HuH-7.5 (cell line): ENCODE results near the gene PRKG1.
"Not testable (repeated sequence)": the region's sequence is repeated elsewhere in the genome, so short reads cannot be mapped to it uniquely, and the experiment has no call there.

Experiments used
- DNase-seq: peaks from one replicate; pipeline ENCODE4 v3.0.0; 2011; ENCODE audit warnings: low spot score

PRKG1 gene

DNA sequence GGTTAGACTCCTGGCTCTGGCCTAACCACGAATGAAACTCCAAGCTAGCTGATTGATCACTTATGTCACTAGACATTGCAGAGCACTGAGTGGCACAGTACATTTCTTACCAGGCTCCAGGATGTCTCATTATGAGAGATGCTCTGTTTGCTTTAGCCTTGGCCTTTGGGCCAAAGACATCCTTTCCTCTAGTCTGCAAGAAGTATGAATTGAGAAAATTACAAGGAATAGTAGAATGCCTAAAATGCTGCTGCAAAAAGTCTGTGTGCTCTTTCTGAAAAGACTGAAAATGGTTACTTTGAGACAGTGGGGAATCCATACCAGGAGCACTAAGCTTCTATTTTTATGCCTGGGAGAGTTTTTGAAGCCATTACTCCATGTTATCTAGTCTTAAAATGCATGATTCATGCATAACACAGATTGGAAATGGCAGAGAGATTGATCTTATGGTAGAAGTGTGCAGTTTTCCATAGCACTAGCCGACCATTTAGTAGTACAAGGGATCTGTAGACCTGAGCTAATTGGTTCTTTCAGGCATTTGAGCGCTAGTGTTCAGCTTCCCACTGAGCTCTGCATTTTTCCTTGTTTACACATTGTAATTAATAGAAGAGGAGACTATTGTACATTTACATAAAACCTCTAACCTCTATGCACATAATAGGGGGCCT lies 303.8 kb downstream of the PRKG1 start:
- no peak for DNase-seq

DNA sequence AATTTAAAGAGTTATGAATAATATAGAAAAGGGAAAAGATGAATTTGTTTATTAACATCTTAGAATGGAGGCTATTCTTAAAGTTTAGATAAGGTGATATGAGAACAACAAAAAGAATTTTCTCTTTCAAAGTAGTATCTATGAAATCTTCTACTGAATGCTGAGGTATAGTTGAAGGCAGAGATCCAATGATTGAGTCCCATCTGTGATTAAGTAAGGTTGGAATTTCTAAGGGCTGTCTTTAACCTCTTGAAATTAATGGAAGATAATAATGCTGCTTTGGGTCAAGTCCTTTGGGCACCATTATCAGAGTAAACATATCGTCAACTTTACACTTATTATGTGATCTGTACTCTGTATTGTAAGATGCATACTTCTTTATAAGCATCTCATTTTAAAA lies 307.9 kb downstream of the PRKG1 start:
- no peak for DNase-seq

DNA sequence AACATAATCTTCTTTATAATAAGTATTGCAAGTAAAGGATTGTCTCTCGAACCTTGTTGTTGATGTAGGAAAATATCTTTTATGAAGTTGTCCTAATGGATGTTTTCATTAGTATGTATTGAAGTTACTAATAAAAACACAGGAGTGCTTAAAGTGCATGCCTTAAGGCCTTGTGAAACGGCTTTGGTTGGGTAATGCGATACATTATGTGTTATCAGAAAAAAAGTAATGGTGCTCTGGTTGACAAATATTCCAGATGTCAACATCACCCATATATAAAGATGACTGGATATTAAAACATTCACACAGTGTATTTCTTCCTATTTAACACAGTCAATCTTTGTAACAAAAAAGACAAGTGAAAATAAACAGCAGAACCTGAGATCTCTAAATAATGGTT lies 310.7 kb downstream of the PRKG1 start:
- DNase-seq = no peak

DNA sequence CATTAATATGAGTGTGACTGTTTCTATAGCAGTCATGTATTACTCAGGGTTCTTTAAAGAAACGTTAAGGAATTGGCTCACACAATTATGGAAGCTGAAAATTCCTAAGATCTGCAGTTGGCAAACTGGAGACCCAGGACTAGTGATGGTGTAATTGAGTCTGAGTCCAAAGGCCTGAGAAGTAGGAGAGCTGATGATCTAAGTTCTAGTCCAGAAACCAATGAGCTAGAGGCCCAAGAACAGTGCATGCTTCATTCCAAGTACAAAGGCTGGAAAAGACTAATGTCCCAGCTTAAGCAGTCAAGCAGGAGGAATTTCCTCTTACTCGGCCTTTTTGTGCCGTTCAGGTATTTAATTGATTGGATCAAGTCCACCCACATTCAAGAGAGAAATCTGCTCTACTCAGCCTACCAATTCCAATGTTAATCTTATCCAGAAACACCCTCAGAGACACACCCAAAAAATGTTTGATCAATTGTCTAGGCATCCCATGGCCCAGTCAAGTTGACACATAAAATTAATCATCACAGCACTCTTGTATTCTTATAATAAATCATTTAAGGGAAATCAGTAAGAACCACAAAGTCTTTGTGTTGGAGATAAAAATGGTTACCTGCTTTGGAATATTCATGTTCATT lies 312.1 kb downstream of the PRKG1 start:
- no peak for DNase-seq

DNA sequence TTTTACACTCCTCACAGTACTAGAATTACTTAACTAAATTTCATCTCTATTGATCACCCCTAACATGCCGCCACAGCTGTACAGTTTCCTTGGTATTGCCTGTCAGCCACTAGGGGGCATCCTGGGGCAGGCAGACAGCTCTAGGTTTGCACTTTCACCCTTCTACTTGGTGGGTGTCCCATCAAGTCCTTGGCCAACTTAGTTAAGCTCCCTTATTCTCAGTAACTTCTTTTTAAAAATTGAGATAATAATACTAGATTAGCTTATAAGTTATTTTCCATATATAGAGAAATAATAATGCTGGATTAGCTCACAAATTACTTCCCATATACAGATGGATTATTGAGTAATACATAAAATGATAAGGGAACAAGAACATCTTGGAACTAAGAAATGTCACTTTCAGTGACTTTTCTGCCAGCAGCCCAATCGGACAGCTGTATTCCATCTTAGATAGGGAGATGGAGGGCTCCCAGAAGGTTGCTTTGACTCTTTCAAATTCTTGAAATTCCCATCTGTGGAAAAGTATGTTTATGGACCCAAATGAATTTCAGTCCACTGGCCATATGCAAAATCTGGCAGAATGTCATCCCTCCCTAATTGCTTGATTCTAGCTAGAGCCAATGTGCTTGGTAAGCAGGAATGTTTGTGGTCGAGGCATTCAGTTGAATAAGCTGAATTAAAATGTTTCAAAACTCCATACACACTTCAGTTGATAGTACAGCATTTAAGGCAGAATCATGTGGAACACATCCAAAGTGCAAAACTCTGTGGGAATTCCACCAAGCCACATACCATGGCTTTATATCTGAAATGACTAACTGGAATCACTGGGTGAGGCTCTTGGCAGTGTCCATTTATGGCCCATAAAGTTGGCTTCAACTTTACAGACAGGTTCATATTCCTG lies 315.4 kb downstream of the PRKG1 start:
- DNase-seq = peak; percentile 23

DNA sequence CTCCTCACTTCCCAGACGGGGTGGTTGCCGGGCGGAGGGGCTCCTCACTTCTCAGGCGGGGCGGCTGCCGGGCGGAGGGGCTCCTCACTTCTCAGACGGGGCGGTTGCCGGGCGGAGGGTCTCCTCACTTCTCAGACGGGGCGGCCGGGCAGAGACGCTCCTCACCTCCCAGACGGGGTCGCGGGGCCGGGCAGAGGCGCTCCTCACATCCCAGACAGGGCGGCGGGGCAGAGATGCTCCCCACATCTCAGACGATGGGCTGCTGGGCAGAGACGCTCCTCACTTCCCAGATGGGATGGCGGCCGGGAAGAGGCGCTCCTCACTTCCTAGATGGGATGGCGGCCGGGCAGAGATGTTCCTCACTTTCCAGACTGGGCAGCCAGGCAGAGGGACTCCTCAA lies 318.7 kb downstream of the PRKG1 start:
- not testable (repeated sequence) for DNase-seq

DNA sequence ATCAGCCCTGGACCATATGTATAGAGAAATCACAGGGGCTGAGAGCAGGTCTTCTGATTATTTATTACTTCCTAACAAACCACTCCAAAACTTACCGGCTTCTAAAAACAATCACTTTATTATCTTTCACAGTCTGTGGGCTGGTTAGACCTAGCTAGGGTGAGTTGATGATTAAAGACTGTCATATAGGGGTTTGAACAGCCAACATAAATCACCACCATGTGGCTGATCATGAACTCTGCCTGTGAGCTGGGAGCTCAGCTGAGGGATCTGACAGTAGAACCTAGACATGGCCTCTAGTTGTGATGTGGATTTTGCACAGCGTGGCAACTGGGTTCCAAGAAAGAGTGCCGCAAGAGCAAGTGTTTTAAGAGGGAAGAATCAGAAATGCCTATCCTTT lies 319.8 kb downstream of the PRKG1 start:
- no peak for DNase-seq

DNA sequence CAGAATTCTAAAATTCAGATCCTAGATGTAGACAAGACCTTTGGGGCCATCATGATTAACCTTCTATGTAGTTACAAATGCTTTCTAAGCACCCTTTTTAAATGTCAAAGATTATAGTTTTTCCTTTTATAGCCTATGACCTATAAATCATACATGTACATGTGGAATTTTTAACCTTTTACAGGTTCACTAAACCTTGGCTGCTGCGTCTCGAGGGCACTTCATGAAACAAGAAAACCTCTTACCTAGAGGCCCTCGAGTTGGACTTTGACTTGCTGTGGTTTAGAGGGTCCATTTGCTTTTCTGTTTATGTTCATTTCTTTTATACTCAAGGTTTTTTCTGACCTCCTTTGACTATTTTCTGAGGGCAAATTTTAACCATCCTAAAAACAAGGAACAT lies 323.0 kb downstream of the PRKG1 start:
- DNase-seq = no peak

DNA sequence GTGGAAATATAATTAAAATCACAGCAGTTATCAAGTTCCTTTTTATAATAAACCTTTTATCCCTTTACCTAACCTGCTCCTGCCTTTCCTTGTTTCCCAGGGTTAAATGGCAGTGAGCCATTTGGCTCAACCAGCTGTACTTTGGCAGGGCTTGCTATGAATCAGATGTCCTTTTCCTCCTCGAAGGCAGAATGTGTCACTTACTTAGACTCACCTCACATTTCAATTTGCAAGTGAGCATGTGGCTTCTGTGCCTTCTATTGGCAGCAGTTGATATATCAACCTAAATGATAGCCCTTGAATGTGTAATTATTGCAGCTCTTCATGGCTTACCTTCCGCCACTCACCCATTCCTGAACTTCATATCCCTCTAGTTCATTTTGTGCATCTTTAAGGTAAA lies 323.4 kb downstream of the PRKG1 start:
- no peak for DNase-seq

DNA sequence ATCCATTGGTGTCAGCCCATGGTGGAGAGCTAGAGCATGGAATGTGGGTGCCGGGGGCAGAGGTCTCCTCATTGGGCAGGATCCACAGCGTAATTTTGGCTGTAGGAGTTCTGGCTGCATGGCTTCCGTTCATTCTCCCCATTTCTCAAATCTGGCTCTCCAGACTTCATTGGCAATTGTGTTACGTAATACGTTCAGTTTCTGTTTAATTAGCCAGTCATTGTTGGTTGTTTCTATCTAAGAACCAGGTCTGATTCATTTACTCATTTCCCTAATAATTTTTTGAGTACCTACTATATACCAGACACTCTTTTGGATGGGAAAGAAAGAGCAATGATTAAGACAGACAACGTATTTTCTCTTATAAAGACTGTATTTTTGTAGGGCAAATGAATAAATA lies 325.6 kb downstream of the PRKG1 start:
- DNase-seq = no peak

DNA sequence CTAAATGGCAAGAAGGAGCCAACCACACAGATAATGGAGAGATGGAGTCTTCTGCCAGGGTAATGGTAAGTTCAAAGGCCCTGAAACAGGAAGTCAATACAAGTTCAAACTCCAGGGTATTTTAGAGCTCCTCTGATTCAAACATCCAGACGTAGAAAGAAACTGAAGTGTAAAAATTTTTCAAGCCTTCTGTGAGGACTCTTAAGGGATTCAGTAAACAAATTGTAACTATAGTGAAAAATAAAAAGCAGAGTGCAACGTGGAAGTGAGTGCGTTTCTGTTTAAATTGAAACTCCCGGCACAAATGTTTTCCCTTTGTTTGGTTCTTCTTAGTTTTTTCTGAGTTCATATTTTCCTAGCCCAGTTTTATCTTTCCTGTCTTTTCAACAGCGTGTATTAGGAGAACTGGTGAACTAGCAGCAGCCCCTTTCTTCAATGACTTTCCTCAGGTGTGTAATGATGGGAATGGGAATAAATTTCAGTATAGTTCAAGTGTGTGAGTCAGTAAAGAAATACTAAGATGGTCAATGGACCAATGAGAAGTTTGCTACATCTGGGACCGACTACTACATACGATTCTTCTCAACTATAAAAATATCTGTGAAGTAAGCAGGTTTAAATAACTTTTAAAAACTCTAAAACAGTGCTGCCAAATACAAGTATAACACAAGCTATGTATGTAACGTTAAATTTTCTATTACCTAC lies 326.3 kb downstream of the PRKG1 start:
- DNase-seq = no peak

DNA sequence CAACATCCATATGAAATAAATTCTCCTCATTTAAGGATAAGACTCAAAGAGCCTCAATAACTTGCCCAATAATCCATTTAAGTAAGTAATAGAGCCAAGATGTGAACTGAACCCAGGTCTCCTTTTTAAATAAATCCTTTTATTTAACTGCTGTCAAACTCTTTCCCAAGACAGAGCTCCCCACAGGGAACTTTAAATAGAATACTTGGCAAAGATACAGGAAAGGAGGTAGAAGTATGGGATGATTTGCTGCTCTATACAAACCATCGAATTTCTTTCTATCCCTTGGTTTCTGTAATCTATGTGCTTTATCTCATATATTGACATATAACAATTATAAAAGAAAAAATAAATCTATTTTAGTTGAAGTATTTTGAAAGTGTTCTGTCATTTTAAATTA lies 329.2 kb downstream of the PRKG1 start:
- no peak for DNase-seq

DNA sequence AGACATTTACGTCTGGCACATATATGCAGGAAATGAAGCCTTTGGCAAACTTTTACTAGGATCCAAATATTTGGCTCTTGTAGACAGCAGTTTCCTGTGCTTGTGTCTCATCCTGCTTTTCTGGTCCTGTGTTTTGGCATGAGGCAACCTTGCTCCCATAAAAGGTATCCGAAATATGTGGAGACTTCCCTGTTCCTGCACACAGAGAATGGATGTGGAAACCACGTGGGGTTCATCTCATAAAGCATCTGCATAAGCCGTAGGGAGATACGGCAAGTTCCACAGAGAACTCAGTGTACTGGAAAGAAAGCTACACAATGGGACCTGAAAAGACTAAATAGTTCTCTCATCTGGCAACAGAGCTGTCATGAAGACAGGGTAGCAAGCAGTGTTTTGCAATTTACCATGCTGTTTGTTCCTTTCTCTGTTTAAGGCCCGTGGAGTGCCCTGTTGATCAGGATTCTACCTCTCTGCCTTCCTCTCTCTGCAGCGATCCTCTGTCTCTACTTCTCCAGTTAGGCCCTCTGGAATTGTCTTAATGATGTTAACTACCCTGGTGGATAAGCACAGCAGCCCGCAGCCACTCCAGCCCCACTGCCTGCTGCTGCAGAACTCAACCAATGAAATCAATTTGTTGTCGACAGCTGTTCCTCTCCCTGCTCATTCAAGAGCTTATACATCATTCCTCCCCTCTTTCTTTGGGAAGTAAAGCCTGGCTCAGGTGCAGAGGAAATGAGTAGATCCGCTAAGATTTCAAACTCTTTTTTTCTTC lies 331.5 kb downstream of the PRKG1 start:
- no peak for DNase-seq

DNA sequence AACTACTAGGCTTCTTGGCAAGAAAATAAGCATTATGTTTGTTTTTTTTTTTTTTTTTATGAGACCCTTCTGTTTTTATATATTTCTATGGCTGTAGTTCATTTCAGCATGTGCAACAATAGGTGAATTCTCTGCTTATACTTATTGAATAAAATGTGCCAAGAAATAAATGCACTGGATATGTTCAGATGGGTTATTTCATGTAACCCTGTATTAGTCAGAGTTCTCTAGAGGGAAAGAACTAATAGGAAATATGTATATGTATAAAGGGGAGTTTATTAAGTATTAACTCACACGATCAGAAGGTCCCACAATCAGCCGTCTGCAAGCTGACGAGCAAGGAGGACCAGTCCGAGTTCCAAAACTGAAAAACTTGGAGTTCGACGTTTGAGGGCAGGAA lies 332.3 kb downstream of the PRKG1 start:
- no peak for DNase-seq

DNA sequence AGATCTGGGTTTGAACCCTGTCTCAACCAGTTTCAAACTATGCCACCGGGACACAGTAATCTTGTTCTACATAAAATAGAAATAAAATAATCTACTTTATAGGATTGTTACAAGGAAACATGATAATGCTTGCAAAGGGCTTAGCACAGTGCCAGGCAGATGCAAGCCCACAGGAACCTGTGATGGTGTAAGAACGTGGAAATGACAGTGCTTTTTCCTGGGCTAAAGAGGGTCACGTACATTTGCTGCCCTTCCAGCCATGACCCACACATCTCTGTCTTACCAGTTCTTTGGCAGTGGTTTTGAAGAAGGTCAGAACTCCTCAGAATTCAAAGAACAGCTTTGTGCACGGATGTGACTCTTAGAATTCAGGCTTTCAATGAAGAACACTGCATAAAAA lies 342.2 kb downstream of the PRKG1 start:
- DNase-seq = no peak

DNA sequence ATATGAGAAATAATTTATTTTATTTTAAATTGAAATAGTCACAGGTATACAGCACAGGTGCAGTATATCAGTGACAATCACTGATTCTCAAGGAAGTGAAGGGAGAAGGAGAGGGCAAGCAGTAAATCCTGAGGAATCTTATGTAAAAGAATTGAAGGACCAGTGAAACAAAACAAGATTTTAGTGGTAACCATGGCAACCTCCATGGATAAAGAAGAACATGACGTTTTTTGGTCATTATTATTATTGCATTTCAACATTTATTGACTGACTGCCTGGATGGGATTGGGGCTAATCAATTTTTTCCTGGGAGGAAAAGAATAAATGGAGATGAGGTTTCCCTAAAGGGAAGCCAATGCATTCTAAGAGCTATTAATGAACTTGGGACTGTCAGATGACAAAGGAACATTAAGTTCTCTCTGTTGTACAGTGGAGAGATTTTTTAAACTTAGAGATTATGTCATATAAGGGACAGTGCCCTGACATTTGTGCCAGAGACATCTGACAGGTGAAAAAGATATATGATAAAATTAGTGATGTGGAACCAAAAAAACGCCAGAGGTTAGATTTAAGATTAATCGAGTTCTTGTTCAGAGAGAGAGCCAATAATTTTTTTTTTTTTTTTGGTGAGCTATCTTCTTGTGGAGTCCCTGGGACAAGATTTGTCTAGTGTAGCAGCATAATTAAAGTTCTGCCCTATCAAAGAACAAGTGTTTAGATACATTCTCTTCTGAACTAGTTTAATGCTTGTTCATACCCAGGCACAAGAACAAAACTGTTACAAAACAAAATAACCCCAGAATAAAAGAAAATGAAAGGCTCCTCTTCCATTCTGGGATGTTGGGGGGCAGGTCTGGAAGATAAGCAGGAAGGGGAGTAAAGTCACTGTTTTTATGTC lies 345.2 kb downstream of the PRKG1 start:
- DNase-seq = no peak

DNA sequence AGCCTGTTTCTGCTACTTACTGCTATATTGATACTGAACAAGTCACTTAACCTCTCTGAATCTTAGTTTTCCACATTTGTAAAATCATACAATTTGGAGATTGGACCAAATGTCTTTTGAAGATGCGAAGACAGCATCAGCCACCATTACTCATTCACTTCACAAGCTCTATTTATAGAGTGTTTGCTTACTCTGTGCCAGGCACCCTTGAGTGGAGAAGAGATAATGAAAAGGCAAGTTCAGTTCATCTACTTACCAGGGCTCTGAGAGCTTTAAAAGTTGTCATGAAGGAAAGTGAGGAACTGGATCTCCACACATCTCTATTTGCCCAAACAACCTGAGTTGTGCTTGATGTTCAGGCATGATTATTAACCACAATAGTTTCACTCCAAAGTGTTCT lies 347.6 kb downstream of the PRKG1 start:
- no peak for DNase-seq

DNA sequence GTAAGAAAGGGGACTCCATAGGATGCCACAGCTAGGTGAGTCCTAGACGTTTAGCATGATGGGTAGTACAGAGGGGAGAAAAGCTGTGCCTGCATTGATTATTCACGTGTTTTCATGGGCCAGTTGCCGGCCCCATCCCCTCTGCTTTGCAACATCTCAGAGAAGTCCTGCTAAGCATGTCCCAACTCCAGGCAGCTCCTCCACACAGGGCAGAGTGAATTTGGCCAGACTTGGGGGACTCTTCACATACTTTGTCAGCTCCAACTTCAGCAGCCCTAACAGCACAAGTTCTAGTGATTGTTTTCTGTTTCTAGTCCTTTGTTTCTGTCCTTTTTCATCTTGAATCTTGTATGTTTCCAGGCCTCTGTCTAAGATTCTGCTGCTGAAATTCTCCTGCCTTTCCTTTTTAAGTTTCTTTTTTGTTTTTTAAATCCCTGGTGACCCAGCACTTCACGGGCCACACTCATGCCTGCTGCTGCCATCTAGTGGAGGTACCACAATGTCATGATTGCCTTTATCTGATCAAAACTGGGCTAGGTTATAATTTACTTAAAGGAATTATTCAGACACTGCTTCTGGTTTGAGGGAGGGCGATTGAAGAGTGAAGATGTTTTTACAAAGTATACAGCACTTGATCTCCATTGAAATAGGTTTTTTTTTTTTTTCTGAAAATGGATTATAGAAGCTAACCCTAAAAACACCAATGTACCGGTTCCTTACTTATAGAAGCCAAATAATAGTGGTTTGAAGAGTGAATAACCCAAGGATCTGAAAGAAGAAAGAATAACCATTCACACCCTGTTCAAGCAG lies 348.2 kb downstream of the PRKG1 start:
- DNase-seq = peak; percentile 6

DNA sequence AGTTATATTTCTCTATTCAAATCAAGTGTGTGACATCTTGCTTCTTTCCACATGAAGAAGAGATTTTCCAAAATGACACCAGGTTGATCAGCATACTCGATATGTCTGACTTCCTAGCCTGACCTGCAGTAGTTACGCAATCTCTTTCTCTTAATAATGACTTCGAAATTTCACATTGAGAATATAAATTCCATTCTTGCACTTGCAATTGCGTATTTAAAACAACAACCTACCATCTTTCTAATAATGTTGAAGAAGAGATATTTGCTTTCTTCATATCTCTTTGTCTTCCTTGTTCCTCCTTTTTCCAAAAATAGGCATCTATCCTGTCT lies 348.8 kb downstream of the PRKG1 start:
- no peak for DNase-seq

DNA sequence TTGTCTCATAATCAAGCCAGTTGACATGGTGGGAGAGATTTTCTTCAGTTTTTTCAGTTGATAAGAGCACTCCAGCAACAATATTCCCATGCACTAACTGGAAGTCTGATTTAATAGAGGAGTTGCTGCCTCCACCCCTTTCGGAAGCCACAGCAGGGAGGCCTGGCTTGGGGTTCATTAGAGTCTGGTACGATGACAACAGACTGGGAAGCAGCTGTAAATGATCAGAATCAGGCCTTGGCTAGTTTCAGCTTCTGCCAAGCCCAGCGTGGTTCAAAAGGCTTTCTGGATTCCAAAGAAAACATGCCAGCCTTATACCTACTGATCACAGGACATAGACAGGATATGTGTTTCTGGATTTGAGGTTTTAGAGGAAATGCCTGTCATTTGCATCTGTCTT lies 351.1 kb downstream of the PRKG1 start:
- no peak for DNase-seq
